GM21737 (cell line): ENCODE measurements around the gene CUL7.
A peak's percentile ranks its signal among the peaks of the same experiment; 100 is the strongest.

ENCODE experiments used
- ATAC-seq: cut with Tn5 transposase; IDR thresholded peaks from one replicate; pipeline ENCODE4 v1.9.1; 2021; ENCODE audit warnings: mild to moderate bottlenecking, moderate library complexity; ENCODE audit not compliant: unreplicated experiment

The CUL7 gene

GRCh38 chr6:43077981-43078511 is 24.4 kb upstream of the CUL7 start:
- no peak for ATAC-seq

- ATAC-seq = no peak
Measured at GRCh38 chr6:43077333-43077809, 23.7 kb upstream of the CUL7 start.

GRCh38 chr6:43076464-43077332 is 23.0 kb upstream of the CUL7 start:
- ATAC-seq = no peak

GRCh38 chr6:43075670-43076463 is 22.2 kb upstream of the CUL7 start, which contains the start of gene PTK7:
PTK7 (plus strand) TSS chr6:43076314; CDS start chr6:43076489, 175 bp downstream.
- ATAC-seq = no peak

GRCh38 chr6:43074847-43075669 is 21.4 kb upstream of the CUL7 start:
- ATAC-seq = no peak

GRCh38 chr6:43070028-43070632 is 16.5 kb upstream of the CUL7 start:
- no peak for ATAC-seq

GRCh38 chr6:43062818-43063217 is 9.2 kb upstream of the CUL7 start:
- no peak for ATAC-seq

GRCh38 chr6:43061861-43062260 is 8.2 kb upstream of the CUL7 start:
- ATAC-seq = no peak

- ATAC-seq = no peak
Measured at GRCh38 chr6:43060755-43061633, 7.3 kb upstream of the CUL7 start.

- ATAC-seq = no peak
Measured at GRCh38 chr6:43060034-43060754, 6.5 kb upstream of the CUL7 start.

GRCh38 chr6:43059168-43060033 is 5.8 kb upstream of the CUL7 start, which contains the start of the genes KLC4 and MRPL2:
KLC4 (plus strand) TSS chr6:43059631; CDS start chr6:43061336, 1,705 bp downstream.
MRPL2 (minus strand) TSS chr6:43059434; CDS start chr6:43059381, 53 bp downstream.
- peak; percentile 78 for ATAC-seq

- ATAC-seq = no peak
Measured at GRCh38 chr6:43058531-43058930, 4.9 kb upstream of the CUL7 start.

- no peak for ATAC-seq
Measured at GRCh38 chr6:43055966-43056365, 2.3 kb upstream of the CUL7 start.

GRCh38 chr6:43054206-43054943 is 724 bp upstream of the CUL7 start:
- ATAC-seq = no peak

- ATAC-seq = peak; percentile 12
Measured at GRCh38 chr6:43052842-43053544, 658 bp downstream of the CUL7 start.

GRCh38 chr6:43052225-43052841 is 1.3 kb downstream of the CUL7 start:
- no peak for ATAC-seq
